Frontal cortex (tissue), 4 donors: ENCODE data around the gene NODAL. TPM values are rescaled to one million over a fixed set of nuclear protein-coding genes. Genes with fewer than 3 reads are reported as not detected.

Source experiments
- DNase-seq, 2 donors: peaks; one replicate each; pipeline ENCODE4 v3.0.0; 2012; ENCODE audit warnings: low spot score in 2 of 2
- FAIRE-seq: peaks from 2 replicates; lab custom pipeline; 2012; peaks lifted over from hg19 to GRCh38; lab: Jason Lieb, UNC
- total RNA-seq: library from RNA; depleted of rRNA; stranded (reverse); fragments of >200 nt; gene quantifications from one replicate; pipeline ENCODE4 v1.2.3, GENCODE V29; 2014
- donor health status: control.
- donor health status: control.
- donor health status: control.

NODAL gene
- total RNA-seq, 1 donor from 2014 or later, result 2.0 TPM

DNA sequence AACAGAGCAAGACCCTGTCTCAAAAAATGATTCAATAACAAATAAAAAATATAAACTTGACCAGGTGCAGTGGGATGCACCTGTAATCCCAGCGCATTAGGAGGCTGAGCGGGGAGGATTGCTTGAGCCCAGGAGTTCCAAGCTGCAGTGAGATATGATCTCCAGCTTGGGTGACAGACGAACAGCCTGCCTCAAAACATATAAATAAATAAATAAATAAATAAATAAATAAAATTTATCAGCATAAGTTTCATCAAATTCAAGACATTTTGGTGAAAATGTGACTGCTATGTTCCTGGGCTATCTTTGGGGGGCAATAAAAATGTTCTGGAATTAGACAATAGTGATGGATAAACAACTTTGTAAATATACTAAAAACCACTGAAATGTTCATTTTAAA, 42.3 kb downstream of the NODAL start:
- FAIRE-seq, result no peak

DNA sequence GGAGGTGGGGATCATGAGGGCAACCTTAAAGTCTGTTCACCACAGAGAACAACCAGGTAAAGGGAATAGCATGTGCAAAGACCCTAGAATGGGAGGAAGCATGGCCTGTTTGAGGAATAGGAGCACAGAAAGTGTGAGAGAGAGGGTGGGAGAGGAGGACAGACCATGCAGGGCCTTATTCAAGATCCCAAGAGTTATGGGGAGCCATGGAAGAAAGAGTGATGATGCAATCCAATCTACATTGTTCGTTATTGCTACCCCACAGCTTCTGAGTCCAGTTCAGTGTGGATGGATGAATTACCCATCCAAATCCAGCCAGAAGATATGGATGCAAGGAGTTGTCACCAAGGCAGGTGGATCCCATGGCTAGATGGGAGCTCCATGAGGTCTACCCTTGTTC, 45.3 kb downstream of the NODAL start:
- no peak for FAIRE-seq

More for the DNA sequence above, 42.3 kb downstream of the NODAL start:
- no peak for DNase-seq

DNA sequence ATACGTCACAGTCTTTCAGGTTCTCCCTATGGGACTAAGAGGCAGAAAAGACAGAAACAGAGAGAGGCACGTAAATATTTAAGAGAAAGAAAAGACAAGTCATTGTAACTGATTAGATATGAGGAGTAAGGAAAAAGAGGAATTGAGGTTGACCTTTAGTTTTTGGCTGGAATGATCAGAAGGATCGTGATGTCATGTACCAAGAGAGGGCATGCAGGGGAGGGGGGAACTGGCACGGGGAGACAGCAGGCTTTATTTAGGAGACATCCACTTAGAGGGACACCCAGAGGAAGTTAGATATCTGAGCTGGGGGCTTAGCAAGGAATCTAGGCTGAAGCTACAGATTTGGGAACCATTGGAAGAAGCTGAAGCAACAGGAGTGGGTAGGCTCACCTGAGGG, 49.8 kb downstream of the NODAL start:
- FAIRE-seq (no peak), DNase-seq (no peak)

More for the DNA sequence above, 45.3 kb downstream of the NODAL start:
- no peak for DNase-seq

Other genes starting within 250 kb of the NODAL start
- gene PPA1, start 208.3 kb downstream of the NODAL start, total RNA-seq, result 351 TPM
- gene NPFFR1, start 157.7 kb downstream of the NODAL start, total RNA-seq, result 1.2 TPM
- 11.0 TPM for gene LRRC20, start 59.1 kb downstream of the NODAL start, total RNA-seq
- 47.3 TPM for gene EIF4EBP2, start 37.5 kb downstream of the NODAL start, total RNA-seq
- gene PALD1, start 37.1 kb upstream of the NODAL start, total RNA-seq, result 6.9 TPM
- not detected for gene PRF1, start 161.1 kb upstream of the NODAL start, total RNA-seq
- gene ADAMTS14, start 230.8 kb upstream of the NODAL start, total RNA-seq, result 0.41 TPM